K562 (cell line): Measurements from ENCODE around the gene SLCO2B1. TPM values are rescaled to one million over a fixed set of nuclear protein-coding genes. Genes with fewer than 3 reads are reported as not detected.

Experiments
- ASH1L ChIP-seq: fragments of 450-650 bp; IDR thresholded peaks from 2 replicates; pipeline ENCODE4 v1.6.1; 2018; ENCODE audit warnings: borderline replicate concordance, mild to moderate bottlenecking, low read depth; ENCODE audit not compliant: partially characterized antibody
- BRF2 ChIP-seq: IDR thresholded peaks from 3 replicates; pipeline ENCODE4 v1.6.1; 2011; ENCODE audit warnings: borderline replicate concordance, mild to moderate bottlenecking; ENCODE audit not compliant: insufficient read length, insufficient read depth
- GATAD2B ChIP-seq: fragments of 450-650 bp; IDR thresholded peaks from 2 replicates; pipeline ENCODE4 v1.6.1; 2017; ENCODE audit warnings: mild to moderate bottlenecking, borderline replicate concordance
- GMEB1 ChIP-seq: fragments of 250-450 bp; sonication (Bioruptor Pico); IDR thresholded peaks from 2 replicates; pipeline ENCODE4 v1.4.0; 2020; ENCODE audit warnings: mild to moderate bottlenecking
- SOX6 ChIP-seq: fragments of 450-650 bp; IDR thresholded peaks from 2 replicates; pipeline ENCODE4 v1.6.1; 2014; ENCODE audit warnings: mild to moderate bottlenecking
- THAP12 ChIP-seq: fragments of 250-450 bp; sonication (Bioruptor Pico); IDR thresholded peaks from 2 replicates; pipeline ENCODE4 v1.9.0; 2021; ENCODE audit warnings: mild to moderate bottlenecking, inconsistent platforms
- THRA ChIP-seq: fragments of 450-650 bp; IDR thresholded peaks from 2 replicates; pipeline ENCODE4 v1.6.1; 2017; ENCODE audit warnings: mild to moderate bottlenecking, moderate library complexity
- USF1 ChIP-seq: sonication (generic); formaldehyde crosslinking; IDR thresholded peaks from 2 replicates; pipeline ENCODE4 v1.9.0; 2022; ENCODE audit warnings: mild to moderate bottlenecking, missing genetic modification reagents
- ZHX1 ChIP-seq: fragments of 150-350 bp; conservative IDR thresholded peaks from 2 replicates; pipeline ENCODE4 v1.6.1; 2014; ENCODE audit warnings: low read length
- ZKSCAN3 ChIP-seq: fragments of 250-450 bp; sonication (Bioruptor Pico); IDR thresholded peaks from 2 replicates; pipeline ENCODE4 v1.4.0; 2020
- ZNF143 ChIP-seq: sonication (generic); formaldehyde crosslinking; IDR thresholded peaks from 2 replicates; pipeline ENCODE4 v1.9.0; 2022; ENCODE audit warnings: mild to moderate bottlenecking, missing genetic modification reagents
- ZNF398 ChIP-seq: fragments of 250-450 bp; sonication (Bioruptor Pico); IDR thresholded peaks from 2 replicates; pipeline ENCODE4 v1.8.0; 2021; ENCODE audit warnings: moderate library complexity, mild to moderate bottlenecking, inconsistent platforms
- polyA plus RNA-seq, 8 experiments: library from polyadenylated mRNA; depleted of rRNA in 4 of 8; stranded (reverse) in 5 of 8; unstranded in 3 of 8; fragments of >200 nt; fragmentation: Nextera tagmentation in 2 of 8; fragmentation: Illumina TruSeq in 1 of 8; extraction: Ambion mirVana in 2 of 8; extraction: Trizol in 1 of 8; gene quantifications; 2 replicates each; pipeline versions ENCODE4 v1.2.1 to v1.2.3, GENCODE V29; 2011 to 2014; ENCODE audit warnings: inconsistent platforms in 1 of 8, missing spikeins in 1 of 8
- total RNA-seq, 7 experiments: library from RNA; depleted of rRNA in 6 of 7; stranded (reverse); fragments of >200 nt in 6 of 7; fragmentation: Illumina TruSeq in 2 of 7; extraction: Trizol in 2 of 7; gene quantifications; 2 replicates each; pipeline versions ENCODE4 v1.2.1 to v1.2.3, GENCODE V29; 2011 to 2021; ENCODE audit warnings: low replicate concordance in 1 of 7

The SLCO2B1 gene
- total and polyA plus RNA-seq, 9 of the 15 experiments (the other 6 are each of a cell fraction or from before 2014, with no cell fraction given): 0.70 to 14.7 (median 7.6) TPM

GRCh38 chr11:75103380-75104026, 47.4 kb upstream of the SLCO2B1 start (continued):
- TF ChIP-seq USF1 (CRISPR knock-in tag) (no peak), GMEB1 (CRISPR knock-in tag) (no peak), ZKSCAN3 (CRISPR knock-in tag) (no peak), ASH1L (no peak), THRA (no peak), BRF2 (no peak), ZHX1 (no peak), ZNF143 (CRISPR knock-in tag) (no peak), THAP12 (no peak), SOX6 (peak; percentile 81), GATAD2B (peak; percentile 89), ZNF398 (CRISPR knock-in tag) (no peak)
